ENCODE data around the gene DUSP12.
A peak's percentile ranks its signal among the peaks of the same experiment; 100 is the strongest.

DUSP12 gene

GRCh38 chr1:161735837-161736236 is 13.7 kb upstream of the DUSP12 start:
- no peak overlapping the region for H3K27ac ChIP-seq
- no peaks in the 10 kb centered on the region for H3K4me1 ChIP-seq
- no peak for TF ChIP-seq CTCF (IDR thresholded peaks at IDR 0.05)
- no peaks in the 10 kb centered on the region for H3K36me3 ChIP-seq
- peaks cover 0 to 17% of the 10 kb centered on the region in 2 donors for H3K27me3 ChIP-seq
- no peaks in the 10 kb centered on the region for H3K9me3 ChIP-seq
- no peak for DNase-seq
- intact Hi-C loops (cut with DNase I; ENCODE audit: low total_unique reads) = no loop called here
- H3K4me3 ChIP-seq = no peak overlapping the region

- intact Hi-C loops (cut with DNase I; ENCODE audit: low total_unique reads) = no loop called here
- no peaks in the 10 kb centered on the region for H3K36me3 ChIP-seq
- H3K4me1 ChIP-seq = no peaks in the 10 kb centered on the region
- no peak overlapping the region for H3K27ac ChIP-seq
- TF ChIP-seq CTCF (IDR thresholded peaks at IDR 0.05) = no peak
- H3K4me3 ChIP-seq = no peak overlapping the region
- H3K27me3 ChIP-seq = peaks cover 0 to 17% of the 10 kb centered on the region in 2 donors
- DNase-seq = no peak
- H3K9me3 ChIP-seq = no peaks in the 10 kb centered on the region
These were observed 13.1 kb upstream of the DUSP12 start for GRCh38 chr1:161736335-161736969.

GRCh38 chr1:161737625-161738024 is 12.0 kb upstream of the DUSP12 start:
- no peak for TF ChIP-seq CTCF (IDR thresholded peaks at IDR 0.05)
- intact Hi-C loops (cut with DNase I; ENCODE audit: low total_unique reads) = no loop called here
- H3K4me1 ChIP-seq = no peaks in the 10 kb centered on the region

GRCh38 chr1:161738627-161739287 is 10.8 kb upstream of the DUSP12 start:
- H3K36me3 ChIP-seq = no peaks in the 10 kb centered on the region
- intact Hi-C loops (cut with DNase I; ENCODE audit: low total_unique reads) = no loop called here
- peak; percentile 36 to 76 for DNase-seq
- no peaks in the 10 kb centered on the region for H3K9me3 ChIP-seq
- no peak overlapping the region for H3K27ac ChIP-seq
- peaks cover 0 to 17% of the 10 kb centered on the region in 2 donors for H3K27me3 ChIP-seq
- no peak overlapping the region for H3K4me3 ChIP-seq
- no peaks in the 10 kb centered on the region for H3K4me1 ChIP-seq
- TF ChIP-seq CTCF (IDR thresholded peaks at IDR 0.05) = no peak

More at GRCh38 chr1:161737625-161738024, 12.0 kb upstream of the DUSP12 start:
- H3K27ac ChIP-seq = no peak overlapping the region
- no peak for DNase-seq
- no peaks in the 10 kb centered on the region for H3K9me3 ChIP-seq
- H3K4me3 ChIP-seq = no peak overlapping the region
- no peaks in the 10 kb centered on the region for H3K36me3 ChIP-seq
- peaks cover 0 to 17% of the 10 kb centered on the region in 2 donors for H3K27me3 ChIP-seq

GRCh38 chr1:161739865-161740566 is 9.6 kb upstream of the DUSP12 start:
- no peak for TF ChIP-seq CTCF (IDR thresholded peaks at IDR 0.05)
- no peaks in the 10 kb centered on the region for H3K4me1 ChIP-seq
- intact Hi-C loops (cut with DNase I; ENCODE audit: low total_unique reads) = loop anchor here (10.0 kb wide), 1 partner anchor 255 kb away; no protein-coding TSS in a partner anchor
- no peaks in the 10 kb centered on the region for H3K36me3 ChIP-seq
- no peaks in the 10 kb centered on the region for H3K9me3 ChIP-seq
- peaks cover 0 to 17% of the 10 kb centered on the region in 2 donors for H3K27me3 ChIP-seq
- H3K27ac ChIP-seq = no peak overlapping the region
- no peak overlapping the region for H3K4me3 ChIP-seq
- DNase-seq = peak; percentile 39 to 72

Data from tibial artery (tissue), 4 donors.